Measurements from ENCODE around the gene CTBP2.

The CTBP2 gene

DNA sequence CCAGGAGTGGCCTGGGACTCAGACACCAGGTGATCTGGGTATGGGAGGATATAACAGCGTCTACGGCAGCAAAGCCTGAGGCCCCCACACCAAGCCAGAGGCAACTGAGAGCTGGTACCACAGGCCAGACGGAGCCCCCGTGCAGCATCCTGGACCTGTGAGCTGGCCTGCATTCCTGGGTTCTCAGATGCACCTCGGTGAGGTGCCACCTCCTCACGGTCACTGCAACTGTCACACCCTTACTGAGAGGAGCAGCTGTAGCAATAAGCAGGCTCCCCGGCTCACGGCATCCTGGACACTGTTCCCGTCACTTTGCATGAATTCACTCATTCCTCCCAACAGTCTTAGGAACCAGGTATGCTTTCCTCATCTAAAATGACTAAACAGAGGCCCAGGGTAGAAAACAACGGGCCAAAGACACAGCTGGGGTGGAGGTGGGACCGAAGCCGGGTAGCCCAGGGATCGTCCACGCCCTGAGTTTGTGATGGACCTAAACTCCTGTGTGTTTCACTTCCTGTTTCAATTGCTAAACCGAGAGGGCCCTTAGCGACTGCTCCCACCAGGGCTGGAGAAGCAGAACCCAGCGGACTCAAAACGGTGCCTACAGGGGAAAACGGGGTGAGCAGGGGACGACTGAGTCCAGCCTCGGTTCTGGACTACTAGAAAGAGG is 98.7 kb downstream of the CTBP2 start:
- Histone ChIP-seq H3K9me2 (replicated peaks; ENCODE audit: control insufficient read depth, low read length) (no peaks in the 10 kb centered on the region), H3K27me3 (ENCODE audit: control insufficient read depth, low read length) (no peaks in the 10 kb centered on the region), H3K4me1 (ENCODE audit: control insufficient read depth, low read length) (peaks cover 77% of the 10 kb centered on the region), H3K9me3 (ENCODE audit: control insufficient read depth, insufficient read depth, low read length) (no peaks in the 10 kb centered on the region), H3K79me2 (ENCODE audit: control insufficient read depth, low read length) (peaks cover 33% of the 10 kb centered on the region), H3K36me3 (ENCODE audit: control insufficient read depth, low read length) (no peaks in the 10 kb centered on the region), H3K4me3 (ENCODE audit: low read length) (peak overlapping the region; percentile 56), H3K27ac (ENCODE audit: low read depth, low read length) (peak overlapping the region; percentile 57), H3K4me2 (ENCODE audit: low read length) (peak overlapping the region; percentile 87), H4K20me1 (ENCODE audit: control insufficient read depth, insufficient read depth, low read depth, low read length) (peaks cover 6% of the 10 kb centered on the region; the same call in 1 of the 2 replicates), H3F3A (ENCODE audit: control insufficient read depth, insufficient read depth) (peaks cover 14% of the 10 kb centered on the region)
- TF ChIP-seq EZH2phosphoT487 (IDR thresholded peaks at IDR 0.05; ENCODE audit: borderline replicate concordance, low read length) = no peak
- no peak for TF ChIP-seq CTCF (IDR thresholded peaks at IDR 0.05; ENCODE audit: low read depth, low read length, poor library complexity, severe bottlenecking)

DNA sequence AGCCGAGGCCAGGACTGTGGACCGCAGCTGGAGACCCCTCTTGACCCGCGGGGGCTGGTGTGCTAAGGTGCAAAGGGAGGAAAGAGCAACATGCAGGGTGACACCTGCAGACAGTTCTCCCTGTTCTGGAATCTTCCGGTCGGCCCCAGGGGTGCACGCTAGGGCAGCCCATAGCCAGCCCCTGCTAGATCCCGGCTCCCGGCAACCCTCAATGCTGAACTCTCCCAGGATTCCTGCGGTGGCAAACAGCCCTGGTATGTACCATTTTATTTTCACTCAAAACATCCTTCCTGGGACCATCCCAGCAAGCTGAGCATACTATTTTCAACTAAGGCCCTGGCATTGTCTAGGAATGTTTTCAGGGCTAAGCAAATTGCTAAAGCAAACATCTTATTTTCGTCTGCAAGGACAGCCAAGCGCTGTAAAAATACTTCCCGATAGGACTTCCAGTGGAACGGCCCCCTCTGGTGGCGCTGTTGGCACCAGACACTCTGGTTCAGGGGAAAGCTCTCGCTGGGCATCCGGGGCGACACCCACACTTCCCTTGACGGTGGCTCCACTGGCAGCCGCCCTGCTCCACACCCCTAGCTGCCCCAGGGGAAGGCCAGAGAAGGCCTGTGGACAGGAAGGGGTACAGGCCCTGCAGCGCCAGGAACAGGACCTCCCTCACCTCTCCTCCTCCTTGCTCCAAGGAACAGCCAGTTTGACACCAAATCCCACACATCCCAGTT is 99.4 kb downstream of the CTBP2 start:
- H3K4me1 ChIP-seq (ENCODE audit: control insufficient read depth, low read length) = peaks cover 73% of the 10 kb centered on the region
- H3K36me3 ChIP-seq (ENCODE audit: control insufficient read depth, low read length) = no peaks in the 10 kb centered on the region
- peak overlapping the region; percentile 87 for H3K4me2 ChIP-seq (ENCODE audit: low read length)
- TF ChIP-seq EZH2phosphoT487 (IDR thresholded peaks at IDR 0.05; ENCODE audit: borderline replicate concordance, low read length) (no peak), CTCF (IDR thresholded peaks at IDR 0.05; ENCODE audit: low read depth, low read length, poor library complexity, severe bottlenecking) (peak; percentile 73)
- H3K79me2 ChIP-seq (ENCODE audit: control insufficient read depth, low read length) = peaks cover 28% of the 10 kb centered on the region
- H3K9me2 ChIP-seq (replicated peaks; ENCODE audit: control insufficient read depth, low read length) = no peaks in the 10 kb centered on the region
- H3K4me3 ChIP-seq (ENCODE audit: low read length) = peak overlapping the region; percentile 56
- H3K27ac ChIP-seq (ENCODE audit: low read depth, low read length) = no peak overlapping the region
- H3K9me3 ChIP-seq (ENCODE audit: control insufficient read depth, insufficient read depth, low read length) = no peaks in the 10 kb centered on the region
- H3K27me3 ChIP-seq (ENCODE audit: control insufficient read depth, low read length) = no peaks in the 10 kb centered on the region
- peaks cover 14% of the 10 kb centered on the region for H3F3A ChIP-seq (ENCODE audit: control insufficient read depth, insufficient read depth)
- peaks cover 6% of the 10 kb centered on the region; the same call in 1 of the 2 replicates for H4K20me1 ChIP-seq (ENCODE audit: control insufficient read depth, insufficient read depth, low read depth, low read length)

DNA sequence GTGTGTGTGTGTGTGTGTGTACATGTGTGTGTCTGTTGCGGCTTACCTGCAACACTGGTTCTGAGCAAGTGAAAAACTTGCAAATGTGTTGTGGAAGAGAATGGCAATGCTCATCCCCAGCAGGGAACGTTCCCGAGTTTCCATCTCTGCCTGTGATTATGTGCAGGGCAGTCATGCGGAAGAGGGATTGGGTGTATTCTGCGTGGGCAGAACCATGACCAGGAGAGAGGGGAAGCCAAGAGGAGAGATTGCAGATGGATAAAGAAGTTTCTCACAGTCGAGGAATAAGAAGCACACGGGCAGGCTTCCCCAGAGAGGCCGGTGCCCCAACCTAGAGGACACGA is 99.9 kb downstream of the CTBP2 start:
- no peak overlapping the region for H3K27ac ChIP-seq (ENCODE audit: low read depth, low read length)
- H3K4me2 ChIP-seq (ENCODE audit: low read length) = no peak overlapping the region
- peaks cover 12% of the 10 kb centered on the region for H3F3A ChIP-seq (ENCODE audit: control insufficient read depth, insufficient read depth)
- no peaks in the 10 kb centered on the region for H3K27me3 ChIP-seq (ENCODE audit: control insufficient read depth, low read length)
- H3K79me2 ChIP-seq (ENCODE audit: control insufficient read depth, low read length) = peaks cover 28% of the 10 kb centered on the region
- H3K4me3 ChIP-seq (ENCODE audit: low read length) = no peak overlapping the region
- no peaks in the 10 kb centered on the region for H3K36me3 ChIP-seq (ENCODE audit: control insufficient read depth, low read length)
- H3K9me3 ChIP-seq (ENCODE audit: control insufficient read depth, insufficient read depth, low read length) = no peaks in the 10 kb centered on the region
- H3K9me2 ChIP-seq (replicated peaks; ENCODE audit: control insufficient read depth, low read length) = no peaks in the 10 kb centered on the region
- TF ChIP-seq EZH2phosphoT487 (IDR thresholded peaks at IDR 0.05; ENCODE audit: borderline replicate concordance, low read length) = no peak
- TF ChIP-seq CTCF (IDR thresholded peaks at IDR 0.05; ENCODE audit: low read depth, low read length, poor library complexity, severe bottlenecking) = no peak
- H4K20me1 ChIP-seq (ENCODE audit: control insufficient read depth, insufficient read depth, low read depth, low read length) = peaks cover 6% of the 10 kb centered on the region; the same call in 1 of the 2 replicates
- H3K4me1 ChIP-seq (ENCODE audit: control insufficient read depth, low read length) = peaks cover 72% of the 10 kb centered on the region
